GM12891 (cell line): ENCODE results near the gene MAP1A.
"Not testable (repeated sequence)": the region's sequence is repeated elsewhere in the genome, so short reads cannot be mapped to it uniquely, and the experiment has no call there.

Experiments used
- DNase-seq: peaks from one replicate; pipeline ENCODE4 v3.0.0; 2011; ENCODE audit warnings: low spot score; ENCODE audit not compliant: insufficient read length
- FAIRE-seq: peaks from 2 replicates; lab custom pipeline; 2011; peaks lifted over from hg19 to GRCh38; lab: Jason Lieb, UNC
- PAX5 ChIP-seq: IDR thresholded peaks from 2 replicates; pipeline ENCODE4 v1.6.1; 2011; ENCODE audit warnings: low read length, moderate library complexity, mild to moderate bottlenecking; ENCODE audit not compliant: insufficient read depth, severe bottlenecking
- POLR2A ChIP-seq: IDR thresholded peaks from 2 replicates; pipeline ENCODE4 v1.6.1; 2011; ENCODE audit warnings: low read depth, low read length, control low read depth
- POLR2AphosphoS5 ChIP-seq: IDR thresholded peaks from 2 replicates; pipeline ENCODE4 v1.6.1; 2011; ENCODE audit warnings: low read depth, low read length, control low read depth
- POU2F2 ChIP-seq: IDR thresholded peaks from 2 replicates; pipeline ENCODE4 v1.6.1; 2011; ENCODE audit warnings: low read depth, mild to moderate bottlenecking, control low read depth, low read length, moderate library complexity
- SPI1 ChIP-seq: IDR thresholded peaks from 2 replicates; pipeline ENCODE4 v1.6.1; 2011; ENCODE audit warnings: low read depth, low read length, control low read depth
- TAF1 ChIP-seq: IDR thresholded peaks from 2 replicates; pipeline ENCODE4 v1.6.1; 2011; ENCODE audit warnings: low read depth, low read length, control low read depth

MAP1A gene

DNA sequence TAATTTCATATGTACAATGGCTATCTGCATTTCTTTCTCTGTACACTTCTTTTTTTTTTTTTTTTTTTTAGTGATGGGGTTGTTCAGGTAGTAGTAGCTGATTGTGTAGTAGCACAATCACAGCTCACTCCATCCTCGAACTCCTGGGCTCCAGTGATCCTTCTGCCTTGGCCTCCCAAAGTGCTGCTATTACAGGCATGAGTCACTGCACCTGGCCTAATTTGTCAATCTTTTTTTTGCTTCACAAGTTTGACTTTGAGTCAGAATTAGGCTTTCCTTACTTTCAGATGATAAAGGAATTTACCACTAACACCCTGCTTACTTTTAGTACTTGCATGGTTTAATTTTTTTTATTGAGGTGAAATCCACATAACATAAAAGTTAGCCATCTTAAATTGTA lies 28.0 kb downstream of the MAP1A start:
- FAIRE-seq, result no peak
- no peak for DNase-seq
- TF ChIP-seq POLR2A (no peak), TAF1 (no peak), POU2F2 (no peak), POLR2AphosphoS5 (no peak), SPI1 (no peak), PAX5 (no peak)

DNA sequence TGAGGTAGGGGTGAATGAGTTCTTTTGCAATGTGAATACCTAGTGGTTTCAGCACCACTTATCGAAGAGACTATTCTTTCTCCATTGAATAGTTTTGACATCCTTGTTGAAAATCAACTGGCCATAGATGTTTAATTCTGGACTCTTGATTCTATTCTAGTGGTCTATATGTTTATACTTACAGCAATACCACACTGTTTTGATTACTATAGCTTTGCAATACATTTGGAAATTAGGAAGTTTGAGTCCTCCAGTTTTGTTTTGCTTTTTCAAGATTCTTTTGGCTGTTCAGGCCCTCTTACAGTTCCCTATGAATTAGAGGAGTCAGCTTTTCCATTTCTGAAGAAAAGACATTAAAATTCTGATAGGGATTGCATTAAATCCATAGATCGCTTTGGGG lies 30.1 kb downstream of the MAP1A start:
- DNase-seq (no peak), FAIRE-seq (no peak)
- TF ChIP-seq POLR2A, result no peak
- no peak for TF ChIP-seq SPI1
- no peak for TF ChIP-seq PAX5
- no peak for TF ChIP-seq TAF1
- TF ChIP-seq POLR2AphosphoS5, result no peak
- TF ChIP-seq POU2F2, result no peak

DNA sequence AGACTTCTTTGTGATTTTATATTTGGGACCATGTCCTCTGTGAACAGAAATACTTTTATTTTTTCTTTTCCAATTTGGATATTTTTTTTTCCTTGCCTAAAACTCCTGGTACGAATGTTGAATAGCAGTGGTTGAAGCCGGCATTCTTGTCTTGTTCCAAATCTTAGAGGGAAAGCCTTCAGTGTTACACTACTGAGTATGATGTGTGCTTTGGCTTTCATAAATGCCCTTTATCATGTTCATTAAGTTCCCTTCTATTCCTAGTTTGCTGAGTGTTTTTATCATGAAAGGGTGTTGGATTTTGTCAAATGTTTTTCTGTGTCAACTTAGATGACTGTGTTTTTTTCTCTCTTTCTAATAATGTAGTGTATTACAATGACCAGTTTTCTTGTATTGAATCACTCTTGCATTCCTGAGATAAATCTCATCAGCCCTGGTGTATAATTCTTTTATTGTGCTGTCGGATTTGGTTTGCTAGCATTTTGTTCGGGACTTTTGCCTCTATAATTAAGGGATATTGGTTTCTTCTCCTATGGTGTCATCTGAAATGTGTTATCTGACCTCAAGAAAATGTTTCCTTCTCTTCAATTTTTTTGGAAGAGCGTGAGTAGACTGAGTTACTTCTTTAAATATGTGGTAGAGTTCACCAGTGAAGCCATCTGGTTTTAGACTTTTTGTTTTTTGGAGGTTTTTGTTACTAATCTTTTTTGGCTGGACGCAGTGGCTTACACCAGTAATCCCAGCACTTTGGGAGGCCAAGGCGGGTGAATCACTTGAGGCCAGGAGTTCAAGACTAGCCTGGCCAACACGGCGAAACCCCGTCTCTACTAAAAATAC lies 33.3 kb downstream of the MAP1A start:
- TF ChIP-seq POLR2A (no peak), PAX5 (no peak), POU2F2 (no peak), SPI1 (no peak)
- no peak for FAIRE-seq
- DNase-seq, result no peak

DNA sequence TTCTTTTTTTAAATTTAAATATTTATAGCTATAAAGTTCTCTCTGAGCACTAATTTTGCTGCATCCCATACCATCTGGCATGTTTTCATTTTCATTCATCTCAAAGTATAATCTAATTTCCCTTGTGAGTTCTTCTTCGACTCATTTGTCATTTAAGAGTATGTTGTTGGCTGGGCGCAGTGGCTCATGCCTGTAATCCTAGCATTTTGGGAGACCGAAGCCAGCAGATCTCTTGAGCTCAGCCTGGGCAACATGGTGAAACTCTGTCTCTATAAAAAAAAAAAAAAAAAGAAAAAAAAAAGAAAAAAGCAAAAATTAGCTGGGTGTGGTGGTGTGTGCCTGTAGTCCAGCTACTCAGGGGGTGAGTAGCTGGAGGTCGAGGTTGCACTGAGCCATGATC lies 34.8 kb downstream of the MAP1A start:
- no peak for TF ChIP-seq POLR2AphosphoS5
- TF ChIP-seq POLR2A, result no peak
- TF ChIP-seq PAX5, result no peak
- TF ChIP-seq POU2F2, result no peak
- TF ChIP-seq TAF1, result no peak
- TF ChIP-seq SPI1, result no peak
- FAIRE-seq, result no peak
- DNase-seq, result no peak

DNA sequence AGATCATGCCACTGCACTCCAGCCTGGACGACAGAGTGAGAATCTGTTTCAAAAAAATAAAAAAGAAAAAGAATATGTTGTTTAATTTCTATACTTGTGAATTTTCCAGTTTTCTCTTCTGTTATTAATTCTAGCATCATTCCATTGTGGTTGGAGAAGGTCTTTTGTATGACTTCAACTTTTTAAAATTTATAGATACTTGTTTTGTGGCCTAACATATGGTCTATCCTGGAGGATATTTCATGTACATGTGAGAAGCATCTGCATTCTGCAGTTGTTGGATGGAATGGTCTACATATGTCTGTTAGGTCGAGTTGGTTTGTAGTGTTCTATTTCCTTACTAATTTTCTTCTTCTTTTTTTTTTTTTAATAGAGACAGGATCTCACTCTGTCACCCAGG lies 35.6 kb downstream of the MAP1A start:
- FAIRE-seq, result no peak
- no peak for DNase-seq
- no peak for TF ChIP-seq POU2F2
- no peak for TF ChIP-seq POLR2A
- no peak for TF ChIP-seq TAF1
- TF ChIP-seq SPI1, result no peak
- no peak for TF ChIP-seq PAX5
- TF ChIP-seq POLR2AphosphoS5, result no peak

DNA sequence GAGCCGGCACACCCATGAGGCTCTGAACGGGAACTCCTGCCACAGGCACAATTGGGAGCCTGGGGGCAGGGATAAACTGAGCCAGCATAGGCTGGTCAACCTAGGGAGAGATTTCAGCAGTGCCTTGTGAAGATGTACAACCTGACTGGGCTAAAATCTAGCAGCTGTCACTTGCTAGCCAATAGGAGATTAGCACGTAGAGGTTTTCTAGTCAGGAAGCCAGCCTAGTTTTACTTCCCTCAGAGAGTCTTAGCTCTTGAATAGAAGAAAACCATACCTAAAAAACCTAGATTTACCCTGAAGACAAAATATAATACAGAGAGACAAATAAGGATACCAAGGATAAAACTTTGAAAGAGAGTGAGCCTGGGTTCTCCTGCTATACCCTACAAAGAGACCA lies 45.3 kb downstream of the MAP1A start:
- not testable (repeated sequence) for FAIRE-seq, DNase-seq

DNA sequence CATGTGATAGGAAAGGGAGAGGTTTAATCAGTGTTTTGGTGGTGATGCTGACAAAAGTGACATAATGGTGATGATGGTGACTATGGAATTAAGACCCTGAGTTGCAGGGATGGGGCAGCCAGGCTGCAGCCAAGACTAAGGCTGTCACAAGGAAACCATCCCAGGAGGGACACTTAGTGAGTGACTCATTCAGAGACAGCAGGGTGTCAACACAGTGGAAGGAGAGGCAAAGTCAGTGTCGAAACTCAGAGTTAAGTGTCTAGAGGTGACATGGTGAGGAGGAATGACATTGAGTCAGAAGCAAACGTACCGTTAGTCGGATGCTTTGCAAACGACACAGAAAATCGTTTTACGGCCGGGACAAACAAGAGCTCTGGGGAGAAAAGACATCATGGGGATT lies 46.4 kb downstream of the MAP1A start:
- peak; percentile 57 for FAIRE-seq
- DNase-seq, result not testable (repeated sequence)

DNA sequence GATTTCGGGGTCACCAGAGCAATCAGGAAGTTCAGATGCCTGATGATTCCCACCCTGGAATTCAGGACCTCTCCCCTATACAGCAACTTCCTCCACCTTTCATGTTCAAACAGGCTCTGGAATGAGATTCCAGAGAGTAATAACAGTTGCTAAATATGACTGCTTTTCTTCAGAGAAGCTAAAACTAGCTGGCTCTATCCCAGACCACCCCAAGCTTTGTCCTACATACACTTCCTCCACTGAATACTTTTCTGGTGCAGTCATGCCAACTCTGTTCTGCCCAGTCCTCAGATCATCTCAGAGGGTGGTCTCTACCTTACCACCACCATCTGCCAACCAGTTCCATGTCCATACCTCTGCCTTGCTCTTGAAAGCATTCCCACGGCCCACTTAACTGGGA lies 49.2 kb downstream of the MAP1A start:
- not testable (repeated sequence) for DNase-seq, FAIRE-seq

DNA sequence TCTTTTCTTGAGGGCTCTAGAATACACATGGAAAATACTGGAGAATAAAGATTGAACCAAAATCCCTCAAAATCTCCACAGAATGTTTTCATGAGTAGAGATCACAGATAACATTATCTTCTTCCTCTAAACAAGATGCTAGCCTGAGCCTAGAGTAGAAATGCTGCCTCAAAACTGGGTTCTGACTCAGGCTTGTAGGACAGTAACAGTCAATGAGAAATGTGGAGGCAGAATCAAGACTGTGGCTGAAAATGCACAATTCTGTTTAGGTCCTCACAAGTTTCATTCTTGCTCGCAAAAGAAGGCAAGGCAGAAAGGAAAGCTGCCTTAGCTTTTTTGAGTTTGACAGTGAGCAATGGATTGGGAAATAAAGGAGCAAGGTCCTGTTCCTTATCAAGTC lies 57.2 kb downstream of the MAP1A start:
- not testable (repeated sequence) for FAIRE-seq, DNase-seq
